LoVo (cell line): ENCODE results near the gene PPP1R14C.

Source experiments
- DNase-seq: peaks from one replicate; pipeline ENCODE4 v3.0.0-alpha.2; 2016; ENCODE audit warnings: low spot score

The PPP1R14C gene

DNA sequence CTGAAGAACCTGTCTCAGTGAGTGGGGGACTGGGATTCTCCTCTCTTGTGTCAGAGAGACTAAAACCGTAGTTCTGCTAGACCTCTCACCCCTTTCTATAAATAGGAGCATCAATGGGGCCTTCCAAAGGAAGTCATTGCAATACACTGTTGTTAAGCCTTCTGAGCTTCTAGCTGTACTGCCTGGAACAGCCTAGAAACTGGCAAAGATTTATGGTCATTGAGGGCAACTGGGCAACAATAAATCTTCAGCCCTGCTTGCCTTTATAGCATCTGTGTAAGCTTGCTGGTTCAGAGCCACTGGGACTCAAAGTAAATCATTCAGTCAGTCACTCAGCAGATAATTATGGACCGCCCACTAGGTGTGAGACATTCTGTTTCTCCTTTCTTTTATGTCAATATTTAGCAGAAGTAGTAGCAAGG lies 53.2 kb downstream of the PPP1R14C start:
- DNase-seq: no peak

GRCh38 chr6:150196942-150197745 lies 54.3 kb downstream of the PPP1R14C start:
- no peak for DNase-seq

DNA sequence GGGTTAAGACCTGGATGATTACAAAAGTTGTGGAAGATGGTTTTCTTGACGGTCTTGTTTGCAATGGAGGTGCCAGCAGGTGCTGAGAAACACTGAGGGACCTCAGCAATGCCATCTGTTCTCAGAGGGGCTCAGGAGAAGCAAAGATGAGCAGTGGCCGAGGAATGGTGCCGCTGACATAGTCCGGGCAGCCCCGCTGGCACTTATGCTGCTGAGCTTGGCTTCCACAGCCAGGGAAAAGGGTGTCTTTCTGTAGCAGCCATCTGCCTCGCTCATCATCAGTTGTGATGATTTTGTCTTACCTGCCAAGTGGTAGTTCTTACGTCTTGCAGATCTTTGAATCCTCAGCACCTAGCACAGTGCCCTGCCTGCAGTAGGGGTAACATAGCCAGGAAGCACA lies 55.7 kb downstream of the PPP1R14C start:
- DNase-seq: no peak

DNA sequence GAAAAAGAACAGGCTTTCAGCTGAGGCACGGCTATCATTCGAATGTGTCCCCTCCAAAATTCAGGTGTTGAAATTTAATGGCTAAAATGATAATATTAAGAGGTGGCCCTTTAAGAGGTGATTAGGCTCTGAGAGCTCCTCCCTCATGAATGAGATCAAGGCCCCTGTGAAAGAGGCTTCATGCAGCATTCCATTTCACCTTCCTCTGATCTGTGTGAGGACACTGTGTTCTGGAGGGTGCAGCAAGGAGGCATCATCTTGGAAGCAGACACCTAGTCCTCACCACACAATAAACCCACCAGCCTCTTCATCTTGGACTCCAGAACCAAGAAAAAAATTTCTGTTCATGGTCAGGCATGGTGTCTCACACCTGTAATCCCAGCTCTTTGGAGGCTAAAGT lies 56.4 kb downstream of the PPP1R14C start:
- no peak for DNase-seq

- DNase-seq: no peak
Observed at GRCh38 chr6:150200428-150201100, 57.7 kb downstream of the PPP1R14C start.

- DNase-seq: no peak
Observed at GRCh38 chr6:150201285-150201684, 58.4 kb downstream of the PPP1R14C start.

DNA sequence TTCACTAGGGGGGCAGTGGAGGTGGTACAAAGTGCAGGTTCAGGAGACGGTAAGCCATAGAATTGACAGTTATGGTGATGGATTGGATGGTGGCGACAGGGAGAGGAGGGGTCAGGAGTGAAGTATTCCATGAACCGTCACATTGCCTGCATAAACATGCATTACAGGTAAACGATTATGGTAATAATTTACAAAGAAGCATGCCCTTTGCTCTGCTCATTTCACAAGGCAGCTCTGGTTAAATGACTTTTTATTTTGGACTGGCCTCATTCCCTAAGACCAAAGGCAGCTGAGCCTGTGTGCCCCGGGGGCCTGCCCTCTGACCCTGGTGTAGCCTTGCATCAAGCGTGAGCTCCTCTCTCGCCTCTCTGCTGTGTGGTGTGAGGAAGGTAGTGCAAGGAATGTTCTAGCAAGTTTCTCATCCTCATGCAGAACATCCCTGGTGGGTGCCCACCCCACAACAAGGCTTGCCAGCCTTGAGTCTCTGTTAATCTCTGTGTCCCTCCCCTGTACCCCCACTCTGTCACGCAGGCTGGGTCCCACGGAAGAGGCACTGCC lies 59.0 kb downstream of the PPP1R14C start:
- no peak for DNase-seq

DNA sequence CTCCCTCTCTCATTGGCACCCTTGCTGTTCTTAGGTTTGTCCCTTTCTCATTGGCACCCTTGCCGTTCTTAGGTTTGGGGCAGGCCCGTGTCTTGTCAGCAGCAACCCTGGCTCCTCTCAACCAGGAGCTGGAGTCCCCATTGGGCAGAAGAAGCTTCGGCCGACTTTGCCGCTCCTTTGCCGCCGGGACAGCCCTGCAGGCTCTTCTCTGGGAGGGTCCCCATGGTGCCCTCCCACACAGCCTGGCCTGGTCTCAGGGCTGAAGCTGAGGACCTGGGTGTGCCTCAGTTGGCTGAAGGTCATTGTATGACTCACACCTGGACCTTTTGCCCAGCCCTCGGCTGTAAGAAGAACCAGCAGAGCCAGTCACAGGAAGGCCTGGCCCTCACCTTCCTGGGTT lies 59.6 kb downstream of the PPP1R14C start:
- DNase-seq: peak; percentile 60

DNA sequence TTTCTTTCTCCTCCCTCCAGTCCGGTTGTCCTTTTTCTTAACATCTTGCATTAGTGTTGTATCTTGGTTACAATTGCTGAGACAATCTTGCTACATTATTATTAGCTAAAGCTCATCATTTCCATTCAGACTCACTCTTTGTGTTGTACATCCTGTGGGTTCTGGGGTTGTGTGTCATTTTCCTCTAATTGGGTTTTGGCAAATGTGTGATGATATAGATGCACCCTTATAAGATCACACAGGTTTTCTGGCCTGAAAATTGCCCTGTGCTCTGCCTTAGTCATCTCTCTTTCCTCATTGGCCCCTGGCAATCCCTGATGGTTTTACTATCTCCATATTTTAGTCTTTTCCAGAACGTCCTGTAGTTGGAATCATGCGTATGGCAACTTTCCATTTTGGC lies 60.1 kb downstream of the PPP1R14C start:
- DNase-seq: no peak

DNA sequence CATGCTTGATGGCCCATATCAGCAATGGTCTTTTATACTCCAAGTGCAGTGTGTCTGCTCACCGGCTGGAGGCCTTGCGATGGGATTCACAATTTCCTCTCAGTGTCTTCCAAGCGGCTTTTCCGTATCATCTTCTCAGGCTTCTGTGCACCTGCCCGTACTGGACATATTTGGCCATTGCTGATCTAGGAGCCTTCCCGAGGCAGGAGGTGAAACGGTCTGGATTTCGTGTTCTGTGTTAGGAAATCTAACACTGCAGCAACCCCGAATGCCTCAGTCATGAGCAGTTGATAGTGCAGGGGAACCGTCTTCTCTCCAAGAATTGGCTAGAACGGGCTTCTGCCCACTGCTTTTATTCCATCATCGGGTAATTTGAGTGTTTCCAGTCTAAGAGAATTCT lies 60.5 kb downstream of the PPP1R14C start:
- DNase-seq: no peak

DNA sequence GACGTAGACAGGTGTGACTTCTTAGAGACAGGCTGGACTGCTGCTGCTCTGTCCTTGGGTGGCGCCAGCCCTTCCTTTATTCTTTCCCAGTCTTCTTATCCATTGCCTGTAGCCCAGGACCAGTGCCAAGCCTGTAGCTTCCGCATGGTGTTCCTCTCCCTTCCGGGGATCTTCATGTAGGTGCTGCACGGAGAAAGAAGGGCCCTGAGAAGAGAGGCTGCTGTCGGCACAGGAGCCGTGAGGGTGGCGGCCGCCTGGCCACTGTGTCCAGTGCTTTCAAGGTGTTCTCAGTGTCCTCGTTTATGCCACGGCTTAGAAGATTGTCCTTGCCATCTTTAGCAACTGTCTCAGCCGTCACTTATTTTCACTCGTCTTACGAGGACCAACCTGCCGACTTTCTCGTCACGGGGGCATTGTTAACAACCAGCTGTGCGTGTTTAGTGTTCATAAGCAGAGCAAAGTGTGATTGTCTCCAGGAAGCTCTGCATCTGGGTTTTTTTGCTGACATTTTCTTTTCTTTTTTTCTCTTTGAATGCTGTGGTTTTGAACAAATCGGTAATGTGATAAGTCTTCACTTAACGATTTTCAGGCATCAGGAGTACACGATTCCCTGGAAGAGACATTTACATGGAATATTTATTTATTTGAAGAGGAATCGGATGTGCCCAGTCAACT lies 61.2 kb downstream of the PPP1R14C start:
- DNase-seq: no peak

DNA sequence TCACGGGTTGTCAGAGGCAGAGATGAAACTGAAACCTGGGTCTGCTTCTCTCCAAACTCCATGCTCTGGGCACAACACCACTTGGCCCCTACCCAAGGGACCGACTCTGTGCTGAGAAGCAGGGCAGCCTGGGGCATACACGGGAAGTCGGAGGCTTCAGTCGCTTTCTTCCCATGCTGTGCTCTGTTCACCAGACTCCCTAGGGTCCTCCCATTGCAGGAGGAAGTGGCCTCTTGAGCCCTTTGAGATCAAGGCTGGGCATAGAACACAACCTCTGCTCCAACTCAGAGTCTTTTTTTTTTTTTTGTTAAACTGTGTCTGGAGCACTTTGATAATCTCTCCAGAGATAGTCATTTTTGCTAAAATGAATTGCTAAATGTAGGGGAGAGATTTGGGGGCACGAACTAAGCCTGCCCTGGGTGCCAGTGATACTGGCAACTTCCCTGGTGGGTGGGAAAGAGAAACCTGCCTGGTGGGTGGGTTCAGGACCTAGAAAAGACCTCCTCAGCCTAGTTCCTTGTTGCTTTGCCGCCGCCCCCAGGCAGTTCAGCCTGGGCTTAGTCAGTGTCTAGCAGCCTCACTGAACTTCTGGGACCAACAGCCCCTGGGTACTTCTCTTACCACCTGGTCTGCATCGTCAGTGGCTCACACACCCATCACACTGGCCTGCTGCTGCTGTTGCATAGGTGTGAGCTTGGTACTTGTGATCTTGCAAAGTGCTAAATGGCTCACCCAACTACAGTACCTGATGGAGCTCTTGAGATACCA lies 62.0 kb downstream of the PPP1R14C start:
- no peak for DNase-seq

DNA sequence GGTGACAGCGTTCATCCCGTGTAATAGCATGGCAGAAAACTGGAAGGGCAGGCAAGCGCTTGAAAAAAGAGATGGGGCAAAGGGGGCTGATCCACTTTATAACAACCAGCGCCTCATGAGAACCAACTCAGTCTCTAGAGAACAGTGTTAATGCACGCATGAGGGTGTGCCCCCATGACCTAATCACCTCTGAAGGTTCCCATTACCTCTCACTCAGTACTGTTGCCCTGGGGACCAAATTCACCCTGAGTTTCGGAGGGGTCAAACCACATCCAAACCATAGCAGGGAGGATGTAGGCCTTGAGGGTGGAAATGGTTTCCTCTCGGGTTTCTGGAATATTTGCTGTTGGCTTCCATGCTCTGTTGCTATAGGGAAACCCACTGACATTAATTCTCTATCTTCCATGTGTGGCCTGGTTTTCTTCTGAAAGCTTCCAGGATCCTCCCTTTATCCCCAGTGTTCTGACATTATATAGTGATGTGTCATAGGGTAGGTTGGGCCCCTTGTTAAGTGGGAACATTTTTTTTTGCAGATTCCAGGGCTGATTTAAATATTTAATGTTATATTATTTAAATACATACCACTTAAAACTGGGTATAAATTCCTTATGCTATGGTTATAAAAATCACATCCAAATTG lies 65.2 kb downstream of the PPP1R14C start:
- no peak for DNase-seq

DNA sequence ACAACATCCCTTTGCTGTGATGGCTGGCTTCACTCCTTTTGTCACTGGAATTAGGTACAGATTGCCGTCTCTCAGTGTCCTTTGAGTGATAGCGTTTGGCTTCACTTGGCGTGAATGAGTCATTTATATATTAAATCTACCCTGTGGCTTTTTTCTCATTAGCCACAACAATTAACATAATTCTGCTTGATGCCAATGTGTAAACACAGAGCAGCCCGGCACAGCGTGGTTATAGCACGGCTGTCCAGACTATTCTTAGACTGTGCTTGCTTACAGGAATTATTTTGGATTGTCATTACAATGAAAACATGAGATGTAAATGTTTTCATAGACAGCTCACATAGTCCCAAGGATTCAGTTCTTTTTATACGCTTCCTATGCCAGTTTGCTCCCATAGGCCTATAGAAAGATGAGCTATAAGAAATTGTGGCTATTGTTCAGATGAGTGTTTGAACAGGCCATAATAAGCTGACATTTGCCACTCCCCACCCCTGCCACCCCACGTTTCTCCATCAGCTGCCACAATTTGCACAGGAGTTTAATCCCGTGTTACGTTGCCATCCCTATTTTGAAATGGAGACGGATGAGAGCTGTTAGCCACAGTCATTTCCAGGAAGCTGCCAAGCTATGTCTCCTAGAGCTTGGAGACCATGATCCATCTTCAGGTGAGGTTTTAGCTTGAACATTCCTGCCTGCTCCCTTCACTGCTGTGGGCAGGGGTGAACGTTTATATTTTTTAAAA lies 65.9 kb downstream of the PPP1R14C start:
- DNase-seq: no peak

GRCh38 chr6:150209415-150209814 lies 66.6 kb downstream of the PPP1R14C start:
- DNase-seq: no peak

GRCh38 chr6:150211700-150212511 lies 69.1 kb downstream of the PPP1R14C start:
- no peak for DNase-seq

GRCh38 chr6:150212778-150213177 lies 69.9 kb downstream of the PPP1R14C start:
- no peak for DNase-seq

DNA sequence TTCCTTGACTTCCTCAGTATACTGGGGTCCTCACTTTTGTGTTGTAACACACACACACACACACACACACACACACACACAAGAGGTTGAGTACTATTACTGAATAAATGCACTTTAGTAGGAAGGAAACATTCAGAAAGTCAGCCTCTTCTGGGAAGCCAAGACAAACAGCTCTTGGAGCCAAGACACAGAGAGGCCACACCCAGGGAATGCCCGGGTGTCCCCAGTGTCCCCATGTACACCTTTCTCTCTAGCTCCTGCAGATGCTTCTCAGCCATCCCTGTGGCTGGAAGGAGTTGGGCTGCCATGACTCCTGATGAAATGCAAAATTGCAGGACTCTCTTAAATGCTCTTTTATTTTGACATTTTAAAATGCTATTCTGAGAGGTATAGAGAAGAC lies 70.5 kb downstream of the PPP1R14C start:
- no peak for DNase-seq

GRCh38 chr6:150214310-150214709 lies 71.5 kb downstream of the PPP1R14C start:
- no peak for DNase-seq
